CD4-positive, alpha-beta T cell treated with Interleukin-17A for 4 hours (primary cell): ENCODE measurements around the gene CPED1.
"Not testable (repeated sequence)": the region's sequence is repeated elsewhere in the genome, so short reads cannot be mapped to it uniquely, and the experiment has no call there.

Source experiments
- DNase-seq: peaks from one replicate; pipeline ENCODE4 v3.0.0-alpha.2; 2020; ENCODE audit warnings: mixed read lengths

Gene CPED1

DNA sequence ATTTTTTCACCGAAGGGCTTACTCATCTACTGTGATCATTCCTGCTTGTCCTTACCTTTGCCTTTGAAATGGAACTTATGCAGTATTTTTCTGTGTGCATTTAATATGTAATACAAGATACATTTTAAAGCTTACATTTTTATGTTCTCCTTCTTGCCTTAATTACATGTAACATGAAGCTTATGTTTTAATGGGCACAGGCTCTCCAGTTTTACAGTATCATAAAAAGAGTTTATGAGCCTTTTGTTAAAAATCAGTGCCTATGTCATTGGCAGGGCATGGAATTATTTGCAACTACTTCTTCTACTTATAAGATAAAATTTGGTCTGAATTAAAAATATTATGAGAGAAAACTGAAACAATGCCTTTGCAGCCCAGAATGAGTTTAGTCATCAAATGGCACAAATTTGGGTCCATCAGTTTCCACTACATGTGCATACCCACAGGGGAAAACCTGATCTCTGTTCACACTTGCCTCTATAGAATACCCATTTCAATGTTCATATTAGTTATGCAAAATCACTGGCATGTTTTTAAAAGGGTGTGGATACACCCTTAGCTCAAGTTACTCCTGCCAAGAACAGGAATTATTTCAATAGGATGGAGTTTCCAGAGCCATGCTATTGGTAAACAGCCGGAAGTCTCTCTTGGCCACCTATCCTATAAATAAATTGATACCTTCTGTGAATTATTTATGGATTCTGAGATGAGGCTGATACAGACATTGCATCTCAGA is 312.3 kb downstream of the CPED1 start:
- no peak for DNase-seq

DNA sequence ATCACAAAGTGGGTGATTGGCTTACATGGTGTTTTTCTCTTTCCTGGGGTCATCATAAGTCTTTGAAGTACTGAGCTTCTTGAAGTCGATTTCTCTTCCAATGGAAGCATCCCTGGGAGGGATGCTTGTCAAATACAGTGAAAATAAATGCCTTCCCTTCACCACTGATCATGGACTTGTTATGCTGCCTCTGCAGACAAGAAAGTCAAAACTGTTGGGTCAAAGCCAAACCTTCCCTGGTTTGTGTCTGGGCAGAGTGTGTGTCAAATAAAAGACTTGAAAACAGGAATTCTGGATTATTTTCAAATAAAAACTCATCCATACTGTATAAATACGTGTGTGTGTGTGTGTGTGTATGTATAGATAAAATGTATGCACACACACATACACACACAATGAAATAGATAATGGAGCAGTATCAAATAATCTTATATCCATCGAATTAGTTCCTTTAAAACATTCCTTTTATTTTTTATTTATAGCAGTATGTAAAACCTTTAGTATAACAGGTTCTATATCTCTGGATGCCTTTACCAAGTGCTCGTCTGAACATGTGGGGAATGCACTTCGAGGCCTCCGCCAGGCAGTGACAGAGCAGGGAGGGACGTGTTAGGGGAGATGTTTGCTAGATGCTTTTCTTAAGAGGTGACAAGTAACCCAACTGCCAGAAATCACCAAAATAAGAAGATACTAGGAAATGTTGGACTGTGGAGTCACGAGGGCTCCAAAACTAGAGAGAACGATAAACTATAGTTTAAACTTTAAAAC is 313.1 kb downstream of the CPED1 start:
- no peak for DNase-seq

GRCh38 chr7:121302214-121302745 is 313.8 kb downstream of the CPED1 start:
- no peak for DNase-seq

DNA sequence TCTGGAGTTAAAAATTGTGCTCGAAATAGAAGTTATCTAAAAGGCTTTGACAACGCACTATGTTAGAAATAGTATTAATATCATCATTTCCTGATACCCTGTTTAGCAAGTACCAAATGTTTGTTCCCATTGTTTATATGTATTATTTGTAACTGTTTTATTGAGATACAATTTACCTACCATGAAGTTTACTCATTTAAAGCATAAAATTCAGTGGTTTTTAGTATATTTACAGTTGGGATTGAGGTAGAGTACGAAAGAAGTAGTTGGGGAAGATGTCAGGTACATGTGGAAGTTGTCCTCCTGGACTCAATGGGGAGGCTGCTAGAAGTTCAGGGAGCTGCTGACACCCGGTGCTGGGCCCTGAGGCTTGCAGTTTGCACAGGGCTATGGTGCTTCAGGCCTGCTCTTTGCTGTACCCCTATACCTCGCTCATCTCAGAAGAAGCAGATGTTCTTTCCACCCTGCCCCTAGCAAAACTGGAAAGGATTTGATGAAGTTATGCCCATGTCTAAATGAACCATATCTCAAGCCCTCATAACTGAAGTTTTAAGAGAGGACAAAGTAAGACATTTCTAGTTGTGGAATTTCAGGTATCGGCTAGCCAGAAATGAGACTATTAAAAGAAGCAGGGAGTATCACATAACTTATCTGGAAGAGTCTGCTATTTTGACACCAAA is 315.1 kb downstream of the CPED1 start:
- no peak for DNase-seq

DNA sequence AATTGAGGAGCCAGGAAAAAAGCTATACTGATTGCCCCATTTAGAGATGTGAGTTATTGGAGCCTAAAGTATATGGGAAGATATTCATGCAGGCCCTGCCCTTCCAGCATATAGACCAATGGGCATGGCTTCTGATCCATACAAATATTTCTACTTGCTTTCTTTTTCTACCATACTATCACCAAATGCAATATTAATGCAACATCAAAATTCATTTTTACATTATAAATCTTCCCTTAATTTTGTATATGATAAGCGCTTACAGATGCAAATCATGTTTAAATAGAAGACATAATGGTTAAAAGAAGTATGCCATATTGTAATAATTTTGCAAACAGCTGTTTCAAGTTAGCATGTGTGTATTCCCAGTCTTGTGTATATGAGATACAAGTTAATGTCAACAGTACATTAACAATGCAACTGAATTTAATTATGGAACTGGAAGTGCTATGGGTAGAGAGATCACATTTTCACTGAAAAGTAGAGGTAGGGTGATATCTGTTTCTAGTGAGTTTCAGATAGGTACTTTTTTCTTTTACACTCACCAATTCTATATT is 315.7 kb downstream of the CPED1 start:
- no peak for DNase-seq

DNA sequence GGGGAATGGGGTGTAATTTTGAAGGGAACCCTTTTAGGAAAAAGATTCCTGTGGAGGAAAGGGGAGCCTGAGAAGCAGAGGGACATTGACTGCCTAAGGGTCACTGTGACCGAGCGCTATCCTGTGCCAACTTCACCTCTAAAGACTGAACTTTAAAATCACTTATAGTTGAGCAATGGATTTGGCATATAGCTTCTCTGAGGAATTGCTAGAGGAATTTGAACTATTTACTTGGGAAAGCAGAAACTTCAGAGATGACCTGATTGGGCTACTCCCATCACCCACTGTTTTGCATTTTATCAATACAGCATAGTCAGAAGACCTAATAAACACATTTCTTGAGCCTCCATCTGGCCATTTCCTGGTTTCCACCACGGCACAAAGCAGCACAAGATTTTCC is 316.6 kb downstream of the CPED1 start:
- DNase-seq, result no peak

DNA sequence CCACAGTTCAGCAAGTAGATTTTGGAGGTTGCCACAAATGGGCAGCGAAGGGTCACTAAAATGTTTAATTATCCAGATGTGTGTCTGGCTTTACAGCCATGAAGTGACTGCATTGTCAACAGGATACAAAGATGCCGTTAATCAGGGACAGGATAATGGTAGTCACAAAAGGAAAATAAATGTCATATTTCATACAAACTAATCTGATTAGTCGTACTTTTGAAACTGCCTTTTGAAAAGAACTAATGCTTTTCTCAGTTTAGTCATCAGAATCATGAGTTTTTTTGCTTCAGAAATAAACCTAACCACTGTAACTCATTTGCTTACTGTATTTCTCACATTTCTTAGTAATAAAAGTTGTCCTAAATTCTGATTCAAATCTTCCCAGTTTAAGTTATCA is 318.1 kb downstream of the CPED1 start:
- no peak for DNase-seq

- no peak for DNase-seq
These were observed 318.6 kb downstream of the CPED1 start for GRCh38 chr7:121307021-121307574.

DNA sequence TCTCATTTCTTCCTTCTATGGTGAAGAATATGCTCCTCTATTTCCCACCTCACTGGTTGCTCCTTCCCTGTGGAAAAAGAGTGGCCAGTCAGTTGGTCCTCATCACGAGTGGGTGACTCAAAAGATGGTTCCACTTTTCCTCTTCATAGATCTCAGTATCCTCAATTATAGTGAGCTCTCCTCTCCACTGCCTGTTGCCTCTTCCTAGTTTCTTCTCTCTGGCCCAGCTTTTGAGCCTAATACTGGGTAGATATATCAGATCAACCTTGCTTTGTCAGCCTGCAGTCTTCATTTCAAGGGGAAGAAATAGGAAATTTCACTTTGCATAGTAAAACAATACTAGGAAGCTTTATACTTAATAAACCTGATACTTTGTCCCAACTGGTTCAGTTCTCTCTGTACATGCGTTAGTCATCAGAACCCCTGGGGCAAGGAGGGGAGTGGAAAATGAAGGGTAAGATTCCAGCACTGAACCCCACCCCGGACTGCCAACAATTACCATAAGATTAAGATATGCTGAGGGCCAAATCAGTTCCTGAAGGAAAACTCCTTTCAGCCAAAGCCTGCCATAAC is 324.8 kb downstream of the CPED1 start:
- no peak for DNase-seq

GRCh38 chr7:121313793-121314676 is 325.5 kb downstream of the CPED1 start:
- no peak for DNase-seq

- DNase-seq, result not testable (repeated sequence)
These were observed 326.7 kb downstream of the CPED1 start for GRCh38 chr7:121315170-121315569.

DNA sequence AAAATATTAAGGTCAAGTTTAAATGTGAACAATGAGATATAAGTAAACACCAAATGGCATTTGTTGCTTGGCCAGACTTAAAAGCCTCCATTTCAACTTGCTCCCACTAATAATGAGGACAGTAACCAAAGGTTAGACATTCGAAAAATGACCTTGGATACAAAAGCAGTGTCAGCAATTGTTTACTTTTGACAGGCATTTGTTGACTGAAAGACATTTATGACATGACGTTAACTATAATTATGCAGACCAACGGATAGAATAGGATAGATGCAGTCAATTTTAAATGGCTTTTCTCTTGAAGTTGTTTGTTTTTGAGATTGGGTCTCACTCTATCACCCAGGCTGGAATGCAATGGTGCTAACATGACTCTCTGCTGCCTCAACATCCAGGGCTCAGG is 333.9 kb downstream of the CPED1 start:
- DNase-seq, result no peak

DNA sequence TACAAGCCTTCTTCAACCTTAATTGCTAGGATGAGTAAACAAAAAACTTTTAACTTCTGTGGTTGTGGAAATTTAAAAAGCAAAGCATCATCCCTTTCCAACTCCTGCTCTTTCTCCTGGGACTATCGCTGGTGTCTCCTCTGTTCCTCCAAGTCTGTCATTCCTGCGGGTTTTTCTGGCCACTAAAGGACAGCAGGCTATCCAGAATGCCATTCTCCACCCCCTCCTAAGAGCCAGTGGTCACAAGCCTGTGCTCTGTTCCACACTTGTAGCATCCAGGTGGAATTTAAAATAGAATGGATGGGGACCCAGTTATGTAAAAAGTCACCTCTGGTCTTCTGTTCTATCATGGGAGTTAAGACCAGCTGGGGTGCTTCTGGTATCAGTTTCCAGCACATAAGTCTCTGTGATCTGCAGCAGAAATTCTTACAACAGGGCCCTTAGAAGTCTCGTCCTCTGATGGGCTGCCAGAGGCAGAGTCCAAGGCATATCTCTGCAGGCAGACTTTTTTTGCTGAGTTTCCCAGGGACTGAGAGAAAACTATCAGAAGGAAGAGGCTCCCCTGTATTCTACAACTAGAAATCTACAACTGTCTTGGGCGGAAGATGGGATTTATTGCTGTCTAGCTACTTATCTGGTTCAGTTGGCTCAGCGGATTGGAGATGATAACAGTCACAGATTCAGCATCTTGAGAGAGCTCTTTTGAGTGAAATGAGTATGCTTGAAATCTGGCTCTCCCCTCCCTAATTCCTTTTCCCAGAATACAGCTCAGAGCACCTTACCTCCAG is 335.2 kb downstream of the CPED1 start:
- DNase-seq, result no peak

GRCh38 chr7:121327671-121328070 is 339.2 kb downstream of the CPED1 start:
- DNase-seq, result no peak

- DNase-seq, result no peak
These were observed 340.1 kb downstream of the CPED1 start, which contains the start of gene WNT16 for GRCh38 chr7:121328508-121329190. Gene WNT16 (plus strand): TSS chr7:121329000. CDS start chr7:121329293, 293 bp downstream.

DNA sequence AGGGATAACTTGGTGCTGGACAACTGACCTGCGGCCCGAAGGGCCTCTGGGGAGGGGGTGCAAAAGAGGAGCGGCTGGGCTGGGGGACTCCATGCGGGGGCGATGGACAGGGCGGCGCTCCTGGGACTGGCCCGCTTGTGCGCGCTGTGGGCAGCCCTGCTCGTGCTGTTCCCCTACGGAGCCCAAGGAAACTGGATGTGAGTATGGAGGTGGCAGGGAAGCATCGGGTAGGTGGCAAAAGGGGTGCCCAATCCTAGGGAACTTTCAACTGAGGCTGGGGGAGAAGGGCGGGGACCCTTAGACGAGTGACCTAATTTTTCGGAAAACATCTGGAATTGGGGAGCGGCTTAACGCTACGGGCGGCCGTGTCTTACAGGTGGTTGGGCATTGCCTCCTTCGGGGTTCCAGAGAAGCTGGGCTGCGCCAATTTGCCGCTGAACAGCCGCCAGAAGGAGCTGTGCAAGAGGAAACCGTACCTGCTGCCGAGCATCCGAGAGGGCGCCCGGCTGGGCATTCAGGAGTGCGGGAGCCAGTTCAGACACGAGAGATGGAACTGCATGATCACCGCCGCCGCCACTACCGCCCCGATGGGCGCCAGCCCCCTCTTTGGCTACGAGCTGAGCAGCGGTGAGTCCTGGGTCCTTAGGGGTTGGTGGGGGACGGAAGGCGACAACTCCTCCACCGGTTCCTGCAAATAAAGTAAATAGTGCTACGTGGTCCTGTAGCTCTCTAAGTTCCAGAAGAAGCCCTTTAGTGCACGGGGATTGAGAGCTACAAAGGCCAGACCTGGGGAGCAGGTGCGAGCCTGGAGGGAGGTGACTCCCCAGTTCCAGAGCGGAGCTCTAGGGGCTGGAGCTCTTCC is 340.9 kb downstream of the CPED1 start:
- no peak for DNase-seq

DNA sequence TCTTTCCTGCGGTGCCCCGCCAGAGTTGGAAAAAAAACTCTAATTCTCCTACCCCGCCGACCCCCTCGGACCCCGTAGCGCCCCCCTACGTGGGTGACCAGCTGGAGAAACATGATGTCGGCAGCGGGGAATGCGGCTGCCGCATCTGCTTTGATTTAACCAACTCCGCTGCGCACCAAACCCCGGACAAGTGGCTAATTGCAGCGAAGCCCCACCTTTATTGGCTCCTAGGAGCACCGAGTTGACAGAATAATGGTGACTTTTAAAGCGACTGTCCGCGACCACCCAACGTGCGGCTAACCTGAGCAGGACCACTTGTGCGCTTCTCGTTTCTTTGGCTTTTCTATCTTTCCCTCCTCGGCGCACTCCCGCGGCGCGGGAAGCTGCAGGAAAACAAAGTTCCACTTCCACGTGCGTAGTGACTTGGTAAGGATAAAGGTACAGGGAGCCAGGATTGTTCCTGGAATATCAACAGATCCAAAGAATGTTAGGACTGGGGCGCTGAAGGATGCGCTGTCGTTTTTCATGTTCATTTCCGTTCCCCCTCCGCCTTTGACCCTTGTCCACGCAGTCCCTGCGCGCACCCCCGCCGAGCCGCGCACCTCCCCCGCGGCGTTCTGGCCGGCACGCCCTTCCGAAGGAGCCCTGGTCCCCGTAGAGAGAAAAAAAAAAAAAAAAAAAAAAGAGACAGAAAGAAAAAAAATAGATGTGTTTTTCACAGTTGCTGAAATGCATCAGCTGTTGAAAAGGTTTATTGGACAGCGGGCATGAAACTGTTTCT is 341.7 kb downstream of the CPED1 start:
- no peak for DNase-seq

- no peak for DNase-seq
These were observed 342.5 kb downstream of the CPED1 start for GRCh38 chr7:121331048-121331447.
